Ovary (tissue), 3 donors: ENCODE results near the gene MSMP.

Source experiments
- CTCF ChIP-seq, 3 donors: fragments of 450-650 bp in 2 of 3; fragments of 200-600 bp in 1 of 3; IDR thresholded peaks; one replicate each; pipeline versions ENCODE4 v1.5.1 to v1.8.0; 2016 to 2022; ENCODE audit warnings: antibody characterized with exemption in 3 of 3, mild to moderate bottlenecking in 1 of 3
- POLR2A ChIP-seq: fragments of 450-650 bp; IDR thresholded peaks from one replicate; pipeline ENCODE4 v1.6.1; 2017; ENCODE audit warnings: antibody characterized with exemption, mild to moderate bottlenecking, moderate library complexity
- donor health status: DM: no; HTN: no; CAD: no.

GRCh38 chr9:35728041-35728971 lies 25.8 kb downstream of the MSMP start:
- TF ChIP-seq CTCF (IDR thresholded peaks at IDR 0.05) (no peak), POLR2A (no peak)
